Measurements from ENCODE around the gene CD209. TPM values are rescaled to one million over a fixed set of nuclear protein-coding genes. Genes with fewer than 3 reads are reported as not detected.

The CD209 gene
- polyA plus RNA-seq, 4 donors = 0.87 to 6.0 (median 1.7) TPM

DNA sequence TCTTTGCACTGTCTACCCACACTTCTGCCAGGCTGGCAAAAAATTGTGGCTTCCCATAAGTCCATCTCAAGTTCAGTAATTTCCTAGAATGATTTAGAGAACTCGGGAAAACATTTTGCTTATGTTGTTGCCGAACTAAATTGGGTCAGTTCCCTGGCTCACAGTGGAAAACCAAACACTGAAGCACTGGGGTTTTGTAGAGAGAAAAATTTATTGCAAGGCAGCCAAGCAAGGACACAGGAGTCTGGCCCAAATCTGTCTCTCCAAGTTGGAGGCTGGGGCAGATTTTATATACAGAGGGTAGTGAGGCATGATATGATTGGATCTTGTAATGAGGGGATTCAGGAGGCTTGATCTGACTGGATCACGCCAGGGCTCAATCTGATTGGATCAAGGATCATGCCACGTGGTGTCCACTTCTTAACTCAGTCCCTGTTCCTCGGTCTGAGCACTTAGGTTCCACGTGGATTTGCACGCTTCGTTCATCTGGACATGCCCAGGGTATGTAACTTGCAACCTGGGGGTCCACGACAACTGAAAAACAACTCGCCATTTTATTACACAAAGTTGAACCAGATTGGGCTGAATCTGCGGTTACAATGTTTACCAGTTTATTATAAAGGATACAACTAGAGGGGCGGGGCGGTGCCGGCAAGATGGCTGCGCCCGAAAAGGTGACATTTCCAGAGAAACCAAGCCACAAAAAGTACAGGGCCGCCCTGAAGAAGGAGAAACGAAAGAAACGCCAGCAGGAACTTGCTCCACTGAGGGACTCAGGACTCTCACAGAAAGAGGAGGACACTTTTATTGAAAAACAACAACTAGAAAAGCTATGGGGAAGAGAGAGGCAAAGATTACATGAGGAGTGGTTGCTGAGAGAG is 7.3 kb downstream of the CD209 start:
- no peak for DNase-seq (ENCODE audit: low read depth in 4 of 4, low spot score in 3 of 4)

GRCh38 chr19:7739211-7739755 is 8.1 kb downstream of the CD209 start:
- DNase-seq (ENCODE audit: low read depth in 4 of 4, low spot score in 3 of 4) = no peak

DNA sequence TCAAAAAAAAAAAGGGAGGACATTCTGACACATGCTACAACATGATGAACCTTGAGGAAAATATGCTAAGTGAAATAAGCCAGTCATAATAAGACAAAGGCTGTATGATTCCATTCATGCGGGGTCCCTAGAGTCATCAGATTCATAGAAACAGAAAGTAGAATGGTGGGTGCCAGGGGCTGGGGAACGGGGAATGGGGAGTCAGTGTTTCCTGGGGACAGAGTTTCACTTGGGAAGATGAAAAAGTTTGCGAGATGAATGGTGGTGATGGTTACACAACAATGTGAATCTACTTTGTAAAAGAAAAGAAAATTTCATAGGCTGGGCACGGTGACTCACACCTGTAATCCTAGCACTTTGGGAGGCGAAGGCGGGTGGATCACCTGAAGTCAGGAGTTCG is 9.3 kb downstream of the CD209 start:
- no peak for DNase-seq (ENCODE audit: low read depth in 4 of 4, low spot score in 3 of 4)

GRCh38 chr19:7737215-7737614 is 10.1 kb downstream of the CD209 start:
- DNase-seq (ENCODE audit: low read depth in 4 of 4, low spot score in 3 of 4) = no peak

- DNase-seq (ENCODE audit: low read depth in 4 of 4, low spot score in 3 of 4) = no peak
Observed at GRCh38 chr19:7736148-7736547, 11.2 kb downstream of the CD209 start.

- no peak for DNase-seq (ENCODE audit: low read depth in 4 of 4, low spot score in 3 of 4)
Observed at GRCh38 chr19:7734220-7735203, 12.8 kb downstream of the CD209 start.

GRCh38 chr19:7733376-7733775 is 14.0 kb downstream of the CD209 start:
- no peak for DNase-seq (ENCODE audit: low read depth in 4 of 4, low spot score in 3 of 4)

DNA sequence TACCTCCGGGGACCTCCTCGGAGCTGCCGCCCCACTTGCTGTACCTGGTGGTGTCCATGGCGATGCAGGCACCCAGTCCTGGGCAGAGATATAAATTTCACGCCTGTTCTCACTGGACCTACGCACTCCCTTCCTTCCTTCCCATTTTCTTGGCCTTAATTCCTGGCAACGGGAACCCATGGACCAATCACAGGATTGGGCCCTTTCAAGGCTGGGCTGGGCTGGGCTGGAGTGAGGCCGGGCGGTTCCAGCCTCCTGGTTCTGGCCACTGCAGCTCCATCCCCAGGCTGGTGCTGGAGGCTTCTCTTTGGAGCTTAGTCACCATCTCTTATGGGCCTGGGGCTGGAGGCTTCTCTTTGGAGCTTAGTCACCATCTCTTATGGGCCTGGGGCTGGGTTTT is 15.3 kb downstream of the CD209 start, which contains the start of gene CLEC4G:
CLEC4G (minus strand) TSS at position 66 of the 400 bp plus-strand sequence; CDS start at position 58, 8 bp downstream.
- no peak for DNase-seq (ENCODE audit: low read depth in 4 of 4, low spot score in 3 of 4)

GRCh38 chr19:7731615-7732014 is 15.7 kb downstream of the CD209 start:
- DNase-seq (ENCODE audit: low read depth in 4 of 4, low spot score in 3 of 4) = no peak

GRCh38 chr19:7731218-7731595 is 16.1 kb downstream of the CD209 start:
- DNase-seq (ENCODE audit: low read depth in 4 of 4, low spot score in 3 of 4) = no peak

GRCh38 chr19:7730286-7731217 is 16.8 kb downstream of the CD209 start:
- DNase-seq (ENCODE audit: low read depth in 4 of 4, low spot score in 3 of 4) = no peak

GRCh38 chr19:7729831-7730285 is 17.5 kb downstream of the CD209 start:
- no peak for DNase-seq (ENCODE audit: low read depth in 4 of 4, low spot score in 3 of 4)

- no peak for DNase-seq (ENCODE audit: low read depth in 4 of 4, low spot score in 3 of 4)
Observed at GRCh38 chr19:7729211-7729610, 18.1 kb downstream of the CD209 start.

GRCh38 chr19:7725791-7726190 is 21.5 kb downstream of the CD209 start:
- DNase-seq (ENCODE audit: low read depth in 4 of 4, low spot score in 3 of 4) = no peak

DNA sequence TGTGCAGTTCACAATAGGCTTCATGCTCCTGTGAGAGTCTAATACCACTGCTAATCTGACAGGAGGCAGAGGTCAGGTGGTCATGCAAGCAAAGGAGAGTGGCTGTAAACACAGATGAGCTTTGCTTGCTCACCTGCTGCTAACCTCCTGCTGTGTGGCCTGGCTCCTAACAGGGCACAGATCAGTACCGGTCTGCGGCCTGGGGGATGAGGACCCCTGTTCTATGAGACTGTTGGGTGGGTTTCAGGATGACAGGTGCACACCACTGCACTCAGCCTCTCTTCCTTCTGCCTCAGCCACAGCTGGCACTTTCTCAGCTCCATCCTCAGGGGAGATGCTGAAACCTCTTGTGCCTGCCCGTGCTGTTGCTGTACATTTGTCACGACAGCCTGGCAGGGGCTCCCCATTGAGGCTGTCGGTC is 25.1 kb downstream of the CD209 start:
- no peak for DNase-seq (ENCODE audit: low read depth in 4 of 4, low spot score in 3 of 4)

- DNase-seq (ENCODE audit: low read depth in 4 of 4, low spot score in 3 of 4) = no peak
Observed at GRCh38 chr19:7720351-7720750, 27.0 kb downstream of the CD209 start.

DNA sequence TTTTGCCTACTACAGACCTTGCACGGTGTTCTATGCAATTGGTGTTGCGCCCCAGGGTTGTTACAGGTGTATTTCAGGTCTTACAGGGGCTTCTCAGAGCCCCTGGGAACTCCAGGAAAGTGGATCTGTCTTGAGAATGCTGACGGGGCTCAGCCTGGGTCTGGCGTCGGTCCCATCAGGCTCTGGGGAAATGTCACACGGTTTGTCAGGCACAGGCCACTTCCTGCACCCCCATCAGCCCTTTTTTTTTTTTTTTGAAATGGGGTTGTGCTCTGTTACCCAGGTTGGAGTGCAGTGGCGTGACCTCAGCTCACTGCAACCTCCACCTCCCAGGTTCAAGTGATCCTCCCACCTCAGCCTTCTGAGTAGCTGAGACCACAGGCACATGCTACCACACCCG is 28.7 kb downstream of the CD209 start:
- no peak for DNase-seq (ENCODE audit: low read depth in 4 of 4, low spot score in 3 of 4)

DNA sequence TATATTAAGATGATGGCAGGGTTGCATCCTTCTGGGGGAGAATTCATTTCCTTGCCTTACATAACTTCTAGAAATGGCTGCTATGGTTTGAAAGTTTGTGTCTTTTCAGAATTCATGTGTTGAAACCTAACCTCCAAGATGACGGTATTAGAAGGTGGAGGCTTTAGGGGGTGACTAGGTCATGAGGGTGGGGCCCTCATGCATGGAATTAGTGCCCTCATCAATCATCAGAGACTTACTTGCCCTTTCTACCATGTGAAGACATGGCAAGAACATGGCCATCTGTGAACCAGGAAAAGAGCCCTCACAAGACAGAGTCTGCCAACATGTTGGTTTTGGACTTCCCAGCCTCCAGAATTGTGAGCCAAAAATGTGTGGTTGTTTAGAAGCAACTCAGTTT is 30.6 kb downstream of the CD209 start:
- no peak for DNase-seq (ENCODE audit: low read depth in 4 of 4, low spot score in 3 of 4)

GRCh38 chr19:7715671-7716070 is 31.7 kb downstream of the CD209 start:
- DNase-seq (ENCODE audit: low read depth in 4 of 4, low spot score in 3 of 4) = no peak

- DNase-seq (ENCODE audit: low read depth in 4 of 4, low spot score in 3 of 4) = no peak
Observed at GRCh38 chr19:7710616-7711015, 36.7 kb downstream of the CD209 start.
